ENCODE results near the gene VPS54.

Gene VPS54

GRCh38 chr2:63914311-63914710 is 104.9 kb downstream of the VPS54 start:
- no peak for DNase-seq (ENCODE audit: low read depth)

- DNase-seq (ENCODE audit: low read depth), result no peak
These were observed 116.2 kb downstream of the VPS54 start for GRCh38 chr2:63903003-63903402.

- DNase-seq (ENCODE audit: low read depth), result no peak
These were observed 117.1 kb downstream of the VPS54 start for GRCh38 chr2:63902149-63902548.

- no peak for DNase-seq (ENCODE audit: low read depth)
These were observed 119.6 kb downstream of the VPS54 start for GRCh38 chr2:63899639-63900038.

- DNase-seq (ENCODE audit: low read depth), result no peak
These were observed 120.4 kb downstream of the VPS54 start for GRCh38 chr2:63898839-63899238.

GRCh38 chr2:63894167-63894566 is 125.1 kb downstream of the VPS54 start:
- DNase-seq (ENCODE audit: low read depth), result no peak

- no peak for DNase-seq (ENCODE audit: low read depth)
These were observed 126.1 kb downstream of the VPS54 start for GRCh38 chr2:63893163-63893562.

GRCh38 chr2:63891488-63892030 is 127.7 kb downstream of the VPS54 start:
- DNase-seq (ENCODE audit: low read depth), result no peak

- no peak for DNase-seq (ENCODE audit: low read depth)
These were observed 128.6 kb downstream of the VPS54 start for GRCh38 chr2:63890678-63891077.

GRCh38 chr2:63888490-63889402 is 130.5 kb downstream of the VPS54 start:
- no peak for DNase-seq (ENCODE audit: low read depth)

- DNase-seq (ENCODE audit: low read depth), result no peak
These were observed 131.2 kb downstream of the VPS54 start for GRCh38 chr2:63888053-63888452.

- DNase-seq (ENCODE audit: low read depth), result no peak
These were observed 132.8 kb downstream of the VPS54 start for GRCh38 chr2:63886445-63886844.

GRCh38 chr2:63882395-63883105 is 136.7 kb downstream of the VPS54 start:
- DNase-seq (ENCODE audit: low read depth), result no peak

GRCh38 chr2:63881205-63881604 is 138.0 kb downstream of the VPS54 start:
- no peak for DNase-seq (ENCODE audit: low read depth)

- DNase-seq (ENCODE audit: low read depth), result no peak
These were observed 138.6 kb downstream of the VPS54 start for GRCh38 chr2:63880625-63881024.

GRCh38 chr2:63879876-63880433 is 139.3 kb downstream of the VPS54 start:
- no peak for DNase-seq (ENCODE audit: low read depth)

- no peak for DNase-seq (ENCODE audit: low read depth)
These were observed 140.7 kb downstream of the VPS54 start for GRCh38 chr2:63878486-63878885.

- no peak for DNase-seq (ENCODE audit: low read depth)
These were observed 142.9 kb downstream of the VPS54 start for GRCh38 chr2:63876311-63876710.

- no peak for DNase-seq (ENCODE audit: low read depth)
These were observed 143.5 kb downstream of the VPS54 start for GRCh38 chr2:63875559-63876245.

- no peak for DNase-seq (ENCODE audit: low read depth)
These were observed 144.1 kb downstream of the VPS54 start for GRCh38 chr2:63875131-63875527.

- DNase-seq (ENCODE audit: low read depth), result no peak
These were observed 144.8 kb downstream of the VPS54 start for GRCh38 chr2:63874204-63875130.

All from activated gamma-delta T cell treated with anti-CD3 and anti-CD28 coated beads, Interleukin-2, amount 50 U/mL, for 16 hours (primary cell).